Gastrocnemius medialis (tissue), 4 donors: ENCODE results near the gene VIP. TPM values are rescaled to one million over a fixed set of nuclear protein-coding genes. Genes with fewer than 3 reads are reported as not detected.

Experiments used
- ATAC-seq, 2 donors: fragments of 150-250 bp; one replicate each; pipeline ENCODE4 v1.9.1; 2016
- DNase-seq, 2 donors: peaks; one replicate each; pipeline ENCODE4 v3.0.0-alpha.2; 2019
- H3K27ac ChIP-seq, 4 donors: fragments of 200-600 bp; sonication (generic); 1 replicate in 1 of 4; 2 replicates in 3 of 4; pipeline ENCODE4 v1.5.1; 2016 to 2018; ENCODE audit warnings: mild to moderate bottlenecking in 2 of 4, moderate library complexity in 1 of 4
- H3K27me3 ChIP-seq, 3 donors: fragments of 200-600 bp; sonication (generic) in 2 of 3; 1 replicate in 1 of 3; 2 replicates in 2 of 3; pipeline versions ENCODE4 v1.5.1 to v1.6.0; 2016 to 2019; ENCODE audit warnings: mild to moderate bottlenecking in 1 of 3, moderate library complexity in 1 of 3
- H3K36me3 ChIP-seq, 2 donors: fragments of 200-600 bp; sonication (generic) in 1 of 2; one replicate each; pipeline ENCODE4 v1.5.1; 2017 to 2018
- H3K4me1 ChIP-seq, 2 donors: fragments of 200-600 bp; sonication (generic) in 1 of 2; one replicate each; pipeline ENCODE4 v1.5.1; 2016 to 2017; ENCODE audit warnings: mild to moderate bottlenecking in 2 of 2
- H3K4me3 ChIP-seq, 4 donors: fragments of 200-600 bp; sonication (generic) in 3 of 4; 1 replicate in 1 of 4; 2 replicates in 3 of 4; pipeline ENCODE4 v1.5.1; 2016 to 2019; ENCODE audit warnings: mild to moderate bottlenecking in 2 of 4
- H3K9me3 ChIP-seq, 3 donors: fragments of 200-600 bp; sonication (generic) in 2 of 3; 1 replicate in 1 of 3; 2 replicates in 2 of 3; pipeline ENCODE4 v1.5.1; 2016 to 2019
- POLR2A ChIP-seq, 2 donors: fragments of 450-650 bp; IDR thresholded peaks; one replicate each; pipeline ENCODE4 v1.6.1; 2017; ENCODE audit warnings: antibody characterized with exemption in 2 of 2, mild to moderate bottlenecking in 2 of 2, moderate library complexity in 2 of 2
- in situ Hi-C, 4 donors: fragments of 200-750 bp; cut with MboI; loops; one replicate each; pipeline versions ENCODE4 v1.15.0 to v1.8.0; 2017; ENCODE audit warnings: low sequenced_read_pairs in 4 of 4
- intact Hi-C: fragments of 100-400 bp; cut with DNase I; formaldehyde crosslinking; loops from one replicate; pipeline ENCODE4 v1.15.1; 2023; ENCODE audit warnings: low total_unique reads
- total RNA-seq, 4 donors: library from RNA; depleted of rRNA; stranded (reverse); fragments of >200 nt; gene quantifications; one replicate each; pipeline versions ENCODE4 v1.1.0 to v1.2.3, GENCODE V29; 2016
- TF ChIP-seq, protein P1 (sequence below), 5 experiments: fragments of 450-650 bp in 3 of 5; fragments of 200-600 bp in 2 of 5; sonication (generic) in 2 of 5; IDR thresholded peaks in 4 of 5; conservative IDR thresholded peaks in 1 of 5; 1 replicate in 4 of 5; 2 replicates in 1 of 5; pipeline ENCODE4 v1.5.1; 2016 to 2019; ENCODE audit warnings: antibody characterized with exemption in 5 of 5, mild to moderate bottlenecking in 3 of 5, moderate library complexity in 3 of 5

The VIP gene
- total RNA-seq, 4 donors from 2014 or later = 0.88 TPM; not detected in 3

DNA sequence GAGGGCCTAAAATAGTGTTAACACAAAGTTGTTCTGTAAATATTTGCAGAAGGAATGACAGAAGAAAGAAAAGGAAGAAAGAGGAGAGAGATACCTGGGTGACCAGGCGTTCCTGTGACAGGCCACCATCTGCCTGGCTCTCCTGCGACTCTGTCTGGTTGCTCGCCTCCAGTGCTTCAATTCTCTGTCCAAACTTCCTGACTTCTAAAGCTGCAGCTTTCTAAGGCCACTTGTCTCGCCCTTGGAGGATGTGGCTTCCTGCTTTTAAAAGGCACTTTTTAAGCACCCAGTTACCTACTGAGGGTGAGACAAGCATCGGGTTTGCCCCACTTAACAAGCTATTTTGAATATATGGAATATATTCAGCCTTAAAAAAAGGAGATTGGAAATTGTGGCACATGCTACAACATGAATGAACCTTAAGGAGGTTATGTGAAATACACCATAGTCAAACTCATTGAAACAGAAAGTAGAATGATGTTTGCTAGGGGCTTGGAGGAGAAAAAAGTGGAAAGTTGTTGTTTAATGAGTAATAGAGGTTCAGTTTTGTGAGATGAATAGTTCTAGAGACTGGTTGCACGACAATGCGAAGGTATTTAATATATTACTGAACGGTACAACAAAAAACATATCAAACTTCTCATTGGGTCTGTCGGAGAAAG lies 32.8 kb downstream of the VIP start:
- DNase-seq (no peak), ATAC-seq (no peak)

DNA sequence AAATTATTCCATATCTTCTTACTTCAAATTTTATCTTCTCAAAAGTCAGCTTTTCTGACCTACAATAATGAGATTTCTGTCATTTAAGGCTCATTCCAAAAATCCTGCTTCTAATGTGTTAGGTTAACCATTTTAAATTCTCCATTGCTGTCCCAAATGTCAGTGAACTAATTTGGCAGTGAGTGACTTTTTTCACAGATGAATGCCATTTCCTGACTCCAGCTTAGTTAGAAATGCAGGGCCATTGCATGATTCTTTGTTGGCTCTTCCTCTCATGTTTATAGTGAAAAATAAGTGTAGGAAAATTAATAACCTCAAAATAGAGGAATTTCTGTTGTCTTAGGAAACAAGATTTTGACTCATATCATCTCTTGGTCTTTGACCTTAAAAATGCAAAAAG lies 44.1 kb downstream of the VIP start:
- no peak overlapping the region for H3K27ac ChIP-seq
- no peaks in the 10 kb centered on the region for H3K9me3 ChIP-seq
- no peaks in the 10 kb centered on the region for H3K27me3 ChIP-seq
- DNase-seq = no peak
- intact Hi-C loops (no loop called here), in situ Hi-C loops (no loop called here)
- no peak for TF ChIP-seq POLR2A (IDR thresholded peaks at IDR 0.05)
- TF ChIP-seq, protein P1, sequence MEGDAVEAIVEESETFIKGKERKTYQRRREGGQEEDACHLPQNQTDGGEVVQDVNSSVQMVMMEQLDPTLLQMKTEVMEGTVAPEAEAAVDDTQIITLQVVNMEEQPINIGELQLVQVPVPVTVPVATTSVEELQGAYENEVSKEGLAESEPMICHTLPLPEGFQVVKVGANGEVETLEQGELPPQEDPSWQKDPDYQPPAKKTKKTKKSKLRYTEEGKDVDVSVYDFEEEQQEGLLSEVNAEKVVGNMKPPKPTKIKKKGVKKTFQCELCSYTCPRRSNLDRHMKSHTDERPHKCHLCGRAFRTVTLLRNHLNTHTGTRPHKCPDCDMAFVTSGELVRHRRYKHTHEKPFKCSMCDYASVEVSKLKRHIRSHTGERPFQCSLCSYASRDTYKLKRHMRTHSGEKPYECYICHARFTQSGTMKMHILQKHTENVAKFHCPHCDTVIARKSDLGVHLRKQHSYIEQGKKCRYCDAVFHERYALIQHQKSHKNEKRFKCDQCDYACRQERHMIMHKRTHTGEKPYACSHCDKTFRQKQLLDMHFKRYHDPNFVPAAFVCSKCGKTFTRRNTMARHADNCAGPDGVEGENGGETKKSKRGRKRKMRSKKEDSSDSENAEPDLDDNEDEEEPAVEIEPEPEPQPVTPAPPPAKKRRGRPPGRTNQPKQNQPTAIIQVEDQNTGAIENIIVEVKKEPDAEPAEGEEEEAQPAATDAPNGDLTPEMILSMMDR (IDR thresholded peaks at IDR 0.05 in 4 of 5, conservative IDR thresholded peaks at IDR 0.05 in 1 of 5) = no peak
- no peak overlapping the region for H3K4me3 ChIP-seq
- no peaks in the 10 kb centered on the region for H3K4me1 ChIP-seq
- H3K36me3 ChIP-seq = no peaks in the 10 kb centered on the region
- no peak for ATAC-seq

More for the DNA sequence above, 32.8 kb downstream of the VIP start:
- in situ Hi-C loops = no loop called here
- H3K27me3 ChIP-seq = no peaks in the 10 kb centered on the region
- H3K27ac ChIP-seq = no peak overlapping the region
- intact Hi-C loops = no loop called here
- H3K4me3 ChIP-seq = no peak overlapping the region
- no peaks in the 10 kb centered on the region for H3K9me3 ChIP-seq
- H3K36me3 ChIP-seq = no peaks in the 10 kb centered on the region
- no peak for TF ChIP-seq POLR2A (IDR thresholded peaks at IDR 0.05)
- TF ChIP-seq, protein P1 (IDR thresholded peaks at IDR 0.05 in 4 of 5, conservative IDR thresholded peaks at IDR 0.05 in 1 of 5) = no peak
- H3K4me1 ChIP-seq = no peaks in the 10 kb centered on the region

DNA sequence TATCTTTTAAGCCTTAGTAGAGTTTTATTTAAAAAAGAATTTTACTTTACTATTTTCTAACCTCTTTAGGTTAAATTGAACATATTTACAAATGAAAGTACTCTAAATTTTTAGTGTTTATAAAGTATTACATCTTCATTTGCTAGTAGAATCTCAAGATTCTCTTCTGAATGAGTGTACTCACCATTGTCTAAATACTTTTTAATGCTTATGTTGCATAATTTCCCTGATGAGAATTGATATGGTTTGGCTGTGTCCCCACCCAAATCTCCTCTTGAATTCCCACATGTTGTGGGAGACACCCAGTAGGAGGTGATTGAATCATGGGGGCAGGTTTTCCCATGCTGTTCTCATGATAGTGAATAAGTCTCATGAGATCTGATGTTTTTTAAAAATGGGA lies 53.6 kb downstream of the VIP start:
- DNase-seq (no peak), ATAC-seq (no peak)
- H3K36me3 ChIP-seq = no peaks in the 10 kb centered on the region

More for the DNA sequence above, 53.6 kb downstream of the VIP start:
- Histone ChIP-seq H3K27me3 (no peaks in the 10 kb centered on the region), H3K9me3 (no peaks in the 10 kb centered on the region), H3K27ac (no peak overlapping the region), H3K4me3 (no peak overlapping the region), H3K4me1 (no peaks in the 10 kb centered on the region)
- intact Hi-C loops (no loop called here), in situ Hi-C loops (no loop called here)
- TF ChIP-seq, protein P1 (IDR thresholded peaks at IDR 0.05 in 4 of 5, conservative IDR thresholded peaks at IDR 0.05 in 1 of 5) = no peak
- TF ChIP-seq POLR2A (IDR thresholded peaks at IDR 0.05) = no peak

Other genes with a start within 250 kb of the VIP start
- gene SYNE1, start 113.4 kb upstream of the VIP start, total RNA-seq = 10 to 100 TPM; 29.1 to 51.5 (median 45.6) TPM
- gene MYCT1, start 52.9 kb upstream of the VIP start, total RNA-seq = 10 to 100 TPM in 2 of 4 donors, 1 to 10 TPM in 2; 5.4 to 13.7 (median 9.3) TPM
- gene FBXO5, start 232.2 kb downstream of the VIP start, total RNA-seq = 1 to 10 TPM in 2 of 4 donors, under 1 TPM in 2; 0.78 to 1.9 (median 1.0) TPM